Keratinocyte (primary cell): ENCODE measurements around the gene EGFR. TPM values are rescaled to one million over a fixed set of nuclear protein-coding genes. Genes with fewer than 3 reads are reported as not detected.

Source experiments
- DNase-seq: peaks from one replicate; pipeline ENCODE4 v3.0.0-alpha.2; 2011; ENCODE audit warnings: low read depth, missing footprints, low spot score
- FAIRE-seq: peaks from 2 replicates; lab custom pipeline; 2011; peaks lifted over from hg19 to GRCh38; lab: Jason Lieb, UNC
- H2AFZ ChIP-seq: 2 replicates; pipeline ENCODE4 v1.6.0; 2012; ENCODE audit warnings: low read length, control low read depth, inconsistent platforms; ENCODE audit not compliant: control insufficient read depth
- H3K27ac ChIP-seq: 2 replicates; pipeline ENCODE4 v1.5.1; 2011; ENCODE audit warnings: low read length; ENCODE audit not compliant: control insufficient read depth, insufficient read depth
- H3K27me3 ChIP-seq: 3 replicates; pipeline ENCODE4 v1.6.0; 2011; ENCODE audit warnings: low read length; ENCODE audit not compliant: control insufficient read depth, insufficient read depth; ENCODE audit errors: extremely low read depth
- H3K36me3 ChIP-seq, 2 experiments: 2 replicates in 1 of 2; 3 replicates in 1 of 2; pipeline ENCODE4 v1.5.1; 2011; ENCODE audit warnings: low read length in 2 of 2, mild to moderate bottlenecking in 1 of 2; ENCODE audit not compliant: control insufficient read depth in 2 of 2, insufficient read depth in 2 of 2; ENCODE audit errors: extremely low read depth in 1 of 2
- H3K4me1 ChIP-seq: 3 replicates; pipeline ENCODE4 v1.5.1; 2011; ENCODE audit warnings: low read length; ENCODE audit not compliant: control insufficient read depth, insufficient read depth; ENCODE audit errors: extremely low read depth
- H3K4me2 ChIP-seq: 3 replicates; pipeline ENCODE4 v1.6.0; 2011; ENCODE audit warnings: low read depth, low read length; ENCODE audit not compliant: control insufficient read depth, insufficient read depth; ENCODE audit errors: extremely low read depth
- H3K4me3 ChIP-seq, 3 experiments: fragments of 200-600 bp in 1 of 3; sonication (generic) in 1 of 3; 2 replicates in 2 of 3; 3 replicates in 1 of 3; pipeline ENCODE4 v1.5.1; 2011 to 2016; ENCODE audit warnings: low read length in 3 of 3, mild to moderate bottlenecking in 3 of 3, control low read depth in 2 of 3, inconsistent platforms in 1 of 3, low read depth in 1 of 3, mixed read lengths in 1 of 3, mixed run types in 1 of 3, moderate library complexity in 1 of 3; ENCODE audit not compliant: control insufficient read depth in 2 of 3, insufficient read depth in 2 of 3; ENCODE audit errors: extremely low read depth in 1 of 3
- H3K79me2 ChIP-seq: 2 replicates; pipeline ENCODE4 v1.6.0; 2012; ENCODE audit warnings: low read length; ENCODE audit not compliant: control insufficient read depth, insufficient read depth
- H3K9ac ChIP-seq: 3 replicates; pipeline ENCODE4 v1.6.0; 2011; ENCODE audit warnings: low read length; ENCODE audit not compliant: control insufficient read depth, insufficient read depth; ENCODE audit errors: extremely low read depth
- H3K9me1 ChIP-seq: 3 replicates; pipeline ENCODE4 v1.6.0; 2011; ENCODE audit warnings: low read length; ENCODE audit not compliant: control insufficient read depth, insufficient read depth; ENCODE audit errors: extremely low read depth
- H3K9me3 ChIP-seq: 2 replicates; pipeline ENCODE4 v1.5.1; 2012; ENCODE audit warnings: low read depth, low read length; ENCODE audit not compliant: control insufficient read depth
- H4K20me1 ChIP-seq: 3 replicates; pipeline ENCODE4 v1.6.0; 2011; ENCODE audit warnings: low read length; ENCODE audit not compliant: control insufficient read depth, insufficient read depth; ENCODE audit errors: extremely low read depth
- EZH2 ChIP-seq: IDR thresholded peaks from one replicate; pipeline ENCODE4 v1.6.1; 2012; ENCODE audit warnings: inconsistent platforms, mild to moderate bottlenecking, low read length, moderate library complexity
- dilution Hi-C: fragments of 300-500 bp; cut with MboI; formaldehyde crosslinking; loops from one replicate; pipeline ENCODE4 v1.7.0; 2020; ENCODE audit warnings: low sequenced_read_pairs; ENCODE audit not compliant: extremely low pct_ligation_motif_present
- polyA plus RNA-seq, 5 experiments: library from polyadenylated mRNA; depleted of rRNA in 3 of 5; stranded (reverse) in 3 of 5; stranded (forward) in 1 of 5; unstranded in 1 of 5; fragments of >200 nt; gene quantifications; 1 replicate in 1 of 5; 2 replicates in 3 of 5; 3 replicates in 1 of 5; pipeline versions ENCODE4 v1.2.1 to v1.2.3, GENCODE V29; 2011 to 2012; ENCODE audit warnings: missing spikeins in 2 of 5, low read depth in 1 of 5, low replicate concordance in 1 of 5
- TF ChIP-seq, protein P1 (sequence below), 3 experiments: IDR thresholded peaks in 1 of 3; conservative IDR thresholded peaks in 1 of 3; optimal IDR thresholded peaks in 1 of 3; 2 replicates in 2 of 3; 3 replicates in 1 of 3; pipeline versions ENCODE3 to v1.5.1; 2011; ENCODE audit warnings: low read length in 3 of 3, mild to moderate bottlenecking in 3 of 3, moderate library complexity in 2 of 3, control low read depth in 1 of 3, inconsistent platforms in 1 of 3; ENCODE audit not compliant: insufficient read depth in 2 of 3; ENCODE audit errors: extremely low read depth in 1 of 3

The EGFR gene
- polyA plus RNA-seq, 1 donor (not counting 4 experiments of a cell fraction or from before 2014, with no cell fraction given), result 120 TPM

DNA sequence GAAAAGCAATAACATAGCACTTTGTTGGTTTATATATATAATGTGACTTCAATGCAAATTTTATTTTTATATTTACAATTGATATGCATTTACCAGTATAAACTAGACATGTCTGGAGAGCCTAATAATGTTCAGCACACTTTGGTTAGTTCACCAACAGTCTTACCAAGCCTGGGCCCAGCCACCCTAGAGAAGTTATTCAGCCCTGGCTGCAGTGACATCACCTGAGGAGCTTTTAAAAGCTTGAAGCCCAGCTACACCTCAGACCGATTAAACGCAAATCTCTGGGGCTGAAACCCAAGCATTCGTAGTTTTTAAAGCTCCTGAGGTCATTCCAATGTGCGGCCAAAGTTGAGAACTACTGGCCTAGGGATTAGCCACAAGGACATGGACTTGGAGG lies 191.4 kb downstream of the EGFR start:
- TF ChIP-seq EZH2, result no peak
- TF ChIP-seq, protein P1, sequence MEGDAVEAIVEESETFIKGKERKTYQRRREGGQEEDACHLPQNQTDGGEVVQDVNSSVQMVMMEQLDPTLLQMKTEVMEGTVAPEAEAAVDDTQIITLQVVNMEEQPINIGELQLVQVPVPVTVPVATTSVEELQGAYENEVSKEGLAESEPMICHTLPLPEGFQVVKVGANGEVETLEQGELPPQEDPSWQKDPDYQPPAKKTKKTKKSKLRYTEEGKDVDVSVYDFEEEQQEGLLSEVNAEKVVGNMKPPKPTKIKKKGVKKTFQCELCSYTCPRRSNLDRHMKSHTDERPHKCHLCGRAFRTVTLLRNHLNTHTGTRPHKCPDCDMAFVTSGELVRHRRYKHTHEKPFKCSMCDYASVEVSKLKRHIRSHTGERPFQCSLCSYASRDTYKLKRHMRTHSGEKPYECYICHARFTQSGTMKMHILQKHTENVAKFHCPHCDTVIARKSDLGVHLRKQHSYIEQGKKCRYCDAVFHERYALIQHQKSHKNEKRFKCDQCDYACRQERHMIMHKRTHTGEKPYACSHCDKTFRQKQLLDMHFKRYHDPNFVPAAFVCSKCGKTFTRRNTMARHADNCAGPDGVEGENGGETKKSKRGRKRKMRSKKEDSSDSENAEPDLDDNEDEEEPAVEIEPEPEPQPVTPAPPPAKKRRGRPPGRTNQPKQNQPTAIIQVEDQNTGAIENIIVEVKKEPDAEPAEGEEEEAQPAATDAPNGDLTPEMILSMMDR (optimal IDR thresholded peaks at IDR 0.05 in 1 of 3, IDR thresholded peaks at IDR 0.05 in 1 of 3, conservative IDR thresholded peaks at IDR 0.05 in 1 of 3; ENCODE audit: extremely low read depth in 1 of 3, insufficient read depth in 2 of 3, low read length in 3 of 3), result no peak
- Histone ChIP-seq H3K27me3 (no peaks in the 10 kb centered on the region), H3K36me3 (peaks cover 37 to 38% of the 10 kb centered on the region in 2 experiments)

DNA sequence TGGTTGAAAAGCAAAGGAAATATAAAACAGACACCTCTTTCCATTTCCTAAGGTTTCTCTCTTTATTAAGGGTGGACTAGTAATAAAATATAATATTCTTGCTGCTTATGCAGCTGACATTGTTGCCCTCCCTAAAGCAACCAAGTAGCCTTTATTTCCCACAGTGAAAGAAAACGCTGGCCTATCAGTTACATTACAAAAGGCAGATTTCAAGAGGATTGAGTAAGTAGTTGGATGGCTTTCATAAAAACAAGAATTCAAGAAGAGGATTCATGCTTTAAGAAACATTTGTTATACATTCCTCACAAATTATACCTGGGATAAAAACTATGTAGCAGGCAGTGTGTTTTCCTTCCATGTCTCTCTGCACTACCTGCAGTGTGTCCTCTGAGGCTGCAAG lies 191.9 kb downstream of the EGFR start:
- Histone ChIP-seq H3K4me3 (no peak overlapping the region), H3K4me1 (peaks cover 16% of the 10 kb centered on the region), H3K9me3 (no peaks in the 10 kb centered on the region), H3K79me2 (no peaks in the 10 kb centered on the region), H3K27ac (no peak overlapping the region), H3K9me1 (peaks cover 3% of the 10 kb centered on the region), H3K9ac (no peak overlapping the region), H3K36me3 (peaks cover 32 to 34% of the 10 kb centered on the region in 2 experiments), H4K20me1 (peaks cover 8% of the 10 kb centered on the region), H3K27me3 (no peaks in the 10 kb centered on the region), H3K4me2 (no peak overlapping the region), H2AFZ (no peak overlapping the region)
- dilution Hi-C loops, result no loop called here
- DNase-seq, result no peak
- no peak for FAIRE-seq
- TF ChIP-seq, protein P1 (optimal IDR thresholded peaks at IDR 0.05 in 1 of 3, IDR thresholded peaks at IDR 0.05 in 1 of 3, conservative IDR thresholded peaks at IDR 0.05 in 1 of 3; ENCODE audit: extremely low read depth in 1 of 3, insufficient read depth in 2 of 3, low read length in 3 of 3), result no peak
- no peak for TF ChIP-seq EZH2

More for the DNA sequence above, 191.4 kb downstream of the EGFR start:
- Histone ChIP-seq H2AFZ (no peak overlapping the region), H3K4me2 (no peak overlapping the region), H3K9me1 (peaks cover 3% of the 10 kb centered on the region), H3K9ac (no peak overlapping the region), H3K4me1 (peaks cover 16% of the 10 kb centered on the region), H3K79me2 (no peaks in the 10 kb centered on the region), H3K4me3 (no peak overlapping the region), H3K27ac (no peak overlapping the region), H3K9me3 (no peaks in the 10 kb centered on the region), H4K20me1 (peaks cover 8% of the 10 kb centered on the region)
- FAIRE-seq, result no peak
- no peak for DNase-seq
- dilution Hi-C loops, result no loop called here
